HCEC 1CT (cell line): ENCODE measurements around the gene ZNF79.

Experiments used
- DNase-seq: peaks from one replicate; pipeline ENCODE4 v3.0.0-alpha.2; 2017

ZNF79 gene

GRCh38 chr9:127423934-127424675 lies at the start of gene ZNF79:
Gene ZNF79, plus strand, starts transcription at chr9:127424382. Its CDS starts 406 bp downstream, at chr9:127424788.
- peak; percentile 91 for DNase-seq

GRCh38 chr9:127380479-127380878 lies 43.7 kb upstream of the ZNF79 start:
- no peak for DNase-seq

- no peak for DNase-seq
These were observed 41.6 kb upstream of the ZNF79 start for GRCh38 chr9:127382541-127382940.

- no peak for DNase-seq
These were observed 40.0 kb upstream of the ZNF79 start for GRCh38 chr9:127384016-127384730.

GRCh38 chr9:127384901-127385300 lies 39.3 kb upstream of the ZNF79 start:
- DNase-seq: no peak

- DNase-seq: no peak
These were observed 37.9 kb upstream of the ZNF79 start for GRCh38 chr9:127386249-127386648.

GRCh38 chr9:127386981-127387380 lies 37.2 kb upstream of the ZNF79 start:
- no peak for DNase-seq

GRCh38 chr9:127388037-127388855 lies 35.9 kb upstream of the ZNF79 start:
- DNase-seq: peak; percentile 95

GRCh38 chr9:127388856-127389238 lies 35.3 kb upstream of the ZNF79 start:
- no peak for DNase-seq

GRCh38 chr9:127389381-127390247 lies 34.6 kb upstream of the ZNF79 start:
- DNase-seq: no peak

GRCh38 chr9:127390248-127390545 lies 34.0 kb upstream of the ZNF79 start:
- no peak for DNase-seq

- no peak for DNase-seq
These were observed 33.6 kb upstream of the ZNF79 start for GRCh38 chr9:127390563-127390962.

GRCh38 chr9:127392166-127392565 lies 32.0 kb upstream of the ZNF79 start:
- DNase-seq: no peak

GRCh38 chr9:127392976-127393375 lies 31.2 kb upstream of the ZNF79 start:
- no peak for DNase-seq

GRCh38 chr9:127393645-127394044 lies 30.5 kb upstream of the ZNF79 start:
- DNase-seq: peak; percentile 36

- no peak for DNase-seq
These were observed 28.5 kb upstream of the ZNF79 start for GRCh38 chr9:127395497-127396252.

- no peak for DNase-seq
These were observed 27.9 kb upstream of the ZNF79 start for GRCh38 chr9:127396253-127396807.

- DNase-seq: peak; percentile 81
These were observed 27.2 kb upstream of the ZNF79 start, which contains the start of gene SLC2A8 for GRCh38 chr9:127396808-127397645. Gene SLC2A8, plus strand, starts transcription at chr9:127397169. Its CDS starts 62 bp downstream, at chr9:127397231.

GRCh38 chr9:127397646-127398274 lies 26.4 kb upstream of the ZNF79 start:
- DNase-seq: no peak

GRCh38 chr9:127398275-127398647 lies 25.9 kb upstream of the ZNF79 start:
- DNase-seq: no peak
